Stimulated activated CD8-positive, alpha-beta memory T cell treated with anti-CD3 and anti-CD28 coated beads, Interleukin-4, amount 100 ng/mL, for 4 hours (primary cell): ENCODE results near the gene LPIN1.

ENCODE experiments used
- DNase-seq, 2 donors: peaks; one replicate each; pipeline ENCODE4 v3.0.0-alpha.2; 2020; ENCODE audit warnings: low read depth in 2 of 2, low spot score in 1 of 2

The LPIN1 gene

DNA sequence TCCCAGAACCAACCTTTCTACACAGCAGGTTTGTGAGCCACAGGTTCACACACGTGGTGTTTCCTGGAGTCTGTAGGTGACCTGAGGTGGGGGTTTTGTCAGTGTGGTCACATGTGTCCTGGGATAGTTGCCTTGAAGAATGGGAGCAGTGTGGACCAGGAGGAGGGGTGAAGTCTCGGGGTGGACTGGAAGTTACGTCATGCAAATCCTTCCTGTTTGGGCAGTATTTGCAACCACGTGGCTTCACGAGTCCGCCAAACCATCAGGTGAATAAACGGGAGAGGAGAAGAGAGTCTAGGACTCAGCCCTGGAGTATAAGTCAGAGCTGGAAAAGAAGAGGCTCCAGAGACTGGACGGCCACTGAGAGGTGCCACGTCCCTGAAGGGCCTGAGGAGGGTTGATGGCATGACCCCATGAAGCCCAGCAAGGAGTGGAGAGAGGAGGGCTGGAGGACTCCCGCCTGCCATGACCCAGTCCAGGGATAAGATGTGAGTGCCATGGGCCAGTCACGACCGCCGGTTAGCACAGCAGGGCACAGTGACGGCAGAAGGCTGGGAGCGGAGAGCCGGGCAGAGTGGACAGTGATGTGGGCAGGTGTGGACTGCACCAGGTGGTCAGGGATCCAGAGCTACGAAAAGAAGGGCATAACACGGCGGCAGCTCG is 16.5 kb downstream of the LPIN1 start:
- DNase-seq = no peak

- no peak for DNase-seq
Observed at GRCh38 chr2:11764359-11764758, 17.9 kb downstream of the LPIN1 start.

- DNase-seq = no peak
Observed at GRCh38 chr2:11764920-11765319, 18.5 kb downstream of the LPIN1 start.

- no peak for DNase-seq
Observed at GRCh38 chr2:11765501-11765900, 19.1 kb downstream of the LPIN1 start.

DNA sequence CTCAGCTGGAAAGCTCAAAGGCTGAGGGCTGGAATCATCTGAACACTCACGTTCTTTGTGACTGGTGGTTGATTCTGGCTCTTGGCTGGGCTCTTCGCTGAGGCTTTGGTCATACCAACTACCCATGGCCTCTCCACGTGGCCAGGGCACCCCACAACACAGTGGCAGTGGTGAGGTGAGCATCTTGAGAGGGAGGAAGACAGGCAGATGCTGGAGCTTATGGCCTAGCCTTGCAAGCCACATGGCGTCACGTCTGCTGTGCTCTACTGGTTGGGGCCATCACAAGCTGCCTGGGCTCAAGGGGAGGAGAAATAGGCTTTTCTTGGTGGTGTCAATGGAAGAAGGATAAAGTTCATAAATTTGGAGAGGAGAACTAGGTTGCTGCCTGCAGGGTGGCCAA is 19.6 kb downstream of the LPIN1 start:
- no peak for DNase-seq

DNA sequence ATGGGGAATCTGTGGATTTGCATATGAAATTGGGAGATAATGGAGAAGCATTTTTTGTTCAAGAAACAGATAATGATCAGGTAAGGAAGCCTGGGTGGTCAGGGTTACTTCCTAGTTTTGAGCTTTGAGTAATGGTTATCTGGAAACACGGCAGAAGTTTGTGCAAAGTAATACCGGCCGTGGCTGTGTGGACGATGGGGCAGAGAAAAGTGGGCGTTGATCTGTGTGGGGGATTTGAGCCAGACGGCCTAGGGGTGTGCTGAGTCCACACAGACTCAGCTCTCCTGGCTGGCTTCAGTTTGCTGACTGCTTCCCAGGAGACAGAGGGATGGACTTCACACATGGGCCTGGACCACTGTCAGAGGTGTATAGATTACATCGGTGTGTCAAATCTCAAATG is 21.3 kb downstream of the LPIN1 start:
- DNase-seq = no peak

- no peak for DNase-seq
Observed at GRCh38 chr2:11768946-11769345, 22.5 kb downstream of the LPIN1 start.

- DNase-seq = no peak
Observed at GRCh38 chr2:11769516-11769915, 23.1 kb downstream of the LPIN1 start.

DNA sequence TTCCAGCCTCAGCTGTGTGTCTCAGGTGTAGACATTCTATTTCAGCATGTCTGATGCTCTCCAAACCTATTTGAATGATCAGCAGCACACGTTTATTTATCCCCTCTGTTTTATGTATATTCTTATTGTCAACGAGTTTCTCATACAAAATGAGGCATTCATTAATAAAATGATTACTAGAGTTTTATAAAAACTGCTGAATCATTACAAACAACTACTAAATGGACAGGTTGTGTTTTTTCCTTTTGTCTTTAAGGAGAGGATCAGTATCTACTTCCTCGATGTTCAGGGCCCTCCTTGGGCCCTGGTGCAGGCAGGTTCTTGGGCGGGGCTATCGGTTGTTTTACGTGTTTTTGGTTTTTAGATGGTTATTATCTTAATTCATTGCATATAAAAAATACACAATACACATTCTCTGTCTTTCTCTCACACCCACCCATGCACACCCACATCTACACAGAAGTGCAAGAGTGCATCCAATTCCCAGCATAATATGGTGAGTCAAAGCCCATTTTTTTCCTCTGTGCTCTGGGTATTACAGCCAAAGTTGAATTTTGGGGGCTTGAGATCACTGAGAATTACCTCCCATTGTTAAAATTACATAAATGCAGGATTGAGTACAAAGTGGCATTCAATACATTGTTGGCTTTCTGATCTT is 24.2 kb downstream of the LPIN1 start:
- DNase-seq = no peak

DNA sequence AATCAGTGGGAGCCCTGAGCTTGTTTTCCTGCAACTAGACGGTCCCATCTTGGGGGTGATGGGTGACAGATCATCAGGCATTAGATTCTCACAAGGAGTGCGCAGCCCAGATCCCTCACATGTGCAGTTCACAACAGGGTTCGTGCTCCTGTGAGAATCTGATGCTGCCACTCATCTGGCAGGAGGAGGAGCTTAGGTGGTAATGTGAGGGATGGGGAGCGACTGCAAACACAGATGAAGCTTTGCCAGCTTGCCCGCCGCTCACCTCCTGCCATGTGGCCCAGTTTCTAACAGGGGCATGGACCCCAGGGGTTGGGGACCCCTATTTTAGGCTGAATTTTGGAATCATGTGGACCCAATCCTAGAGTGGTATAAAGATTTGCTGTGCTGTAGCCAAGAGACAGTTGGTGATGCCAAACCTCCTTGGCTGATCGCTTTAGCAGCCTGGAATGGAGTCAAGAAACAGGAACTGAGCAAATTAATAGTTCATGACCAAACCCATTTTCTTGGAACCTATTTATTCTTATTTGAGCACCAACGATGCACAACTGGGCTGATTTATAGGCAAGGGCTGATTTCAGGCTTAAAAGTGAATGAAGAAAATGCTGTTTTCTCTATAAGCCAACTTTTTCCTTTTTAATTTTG is 25.7 kb downstream of the LPIN1 start:
- no peak for DNase-seq

GRCh38 chr2:11773111-11773510 is 26.7 kb downstream of the LPIN1 start:
- DNase-seq = no peak

DNA sequence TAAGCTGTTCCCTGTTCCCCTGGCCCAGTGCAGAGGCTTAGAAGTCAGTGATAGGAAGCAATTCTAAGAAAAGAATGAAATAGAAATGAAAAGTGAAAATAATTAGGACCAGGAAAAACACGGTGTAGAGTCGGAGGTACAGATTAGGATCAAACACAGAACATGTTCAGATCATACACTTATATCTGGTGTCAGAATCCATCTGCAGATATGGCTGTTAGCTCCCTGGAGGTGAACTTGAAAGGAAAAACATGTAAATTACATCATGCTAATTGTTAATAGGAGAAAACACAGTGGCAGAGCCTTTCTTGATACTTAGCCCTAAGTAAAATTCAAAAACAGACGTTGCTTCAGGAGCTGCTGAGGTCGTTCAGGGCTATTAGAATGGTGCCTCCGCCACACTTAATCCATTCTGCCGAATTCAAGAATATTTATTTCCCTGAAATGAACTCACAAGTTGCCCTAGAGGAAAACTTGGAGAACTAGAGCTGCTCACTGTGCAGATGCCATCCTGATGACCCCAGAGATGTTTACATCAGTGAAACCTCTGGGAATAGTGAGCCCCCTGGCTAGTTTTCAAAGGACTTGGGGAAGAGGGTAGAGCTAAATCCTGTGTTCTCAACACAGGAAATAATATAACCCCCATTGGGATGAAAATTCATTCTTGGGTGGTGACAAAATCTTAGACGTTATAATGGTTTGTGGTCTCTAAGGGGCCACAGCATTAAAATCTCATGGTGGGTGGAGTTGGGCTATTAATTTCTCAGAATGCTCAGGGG is 27.5 kb downstream of the LPIN1 start:
- no peak for DNase-seq

GRCh38 chr2:11774600-11774999 is 28.2 kb downstream of the LPIN1 start:
- DNase-seq = no peak

DNA sequence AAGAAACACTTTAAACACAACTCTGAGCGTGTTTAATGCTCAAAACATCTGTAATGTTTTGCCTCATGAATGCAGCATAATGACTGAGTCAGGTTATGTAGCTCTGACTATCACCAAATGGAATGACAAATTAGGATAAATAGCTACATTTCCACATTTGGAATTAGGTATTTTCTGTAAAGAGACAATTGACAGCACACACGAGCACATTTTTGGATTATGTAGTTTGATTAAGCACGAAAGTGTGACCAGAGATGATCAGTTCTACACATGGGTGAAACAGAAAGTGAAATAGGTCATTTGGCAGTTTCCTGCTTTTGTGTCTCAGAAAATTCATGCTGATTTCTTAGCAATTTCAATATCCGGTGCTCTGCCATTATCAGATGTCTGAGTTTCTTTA is 29.0 kb downstream of the LPIN1 start:
- DNase-seq = no peak

DNA sequence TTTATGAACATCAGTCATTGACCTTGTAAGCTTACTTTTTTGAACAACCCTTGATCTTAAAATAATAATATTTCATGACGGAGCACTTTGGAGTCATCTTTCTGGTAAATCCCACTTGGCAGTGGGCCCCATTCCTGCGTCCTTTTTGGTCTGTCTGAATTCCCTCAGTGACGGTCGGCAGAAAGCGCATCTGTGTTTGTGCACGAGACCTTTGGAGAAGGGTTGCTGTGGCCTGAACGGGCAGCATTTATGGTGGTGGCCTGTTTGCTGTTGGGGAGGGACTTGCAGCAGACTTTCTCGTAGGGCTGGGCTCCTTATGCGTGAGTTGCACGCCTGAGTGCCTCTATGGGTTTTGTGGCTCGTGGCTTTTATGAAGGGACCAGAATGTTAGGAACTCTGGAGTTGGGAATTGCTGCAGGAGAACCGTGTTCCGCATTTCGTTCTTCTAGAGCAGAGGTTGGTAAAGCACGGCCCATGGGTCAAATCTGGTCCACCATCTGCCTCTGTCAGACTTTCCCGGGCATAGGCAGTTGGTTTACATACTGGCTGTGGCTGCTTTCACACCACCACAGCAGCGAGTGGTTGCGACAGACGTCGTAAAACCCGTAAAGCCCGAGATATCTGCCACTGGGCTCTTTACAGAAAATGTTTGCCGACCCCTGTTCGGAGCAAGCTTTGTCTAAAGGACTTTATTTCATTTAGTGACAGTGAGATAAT is 30.8 kb downstream of the LPIN1 start:
- no peak for DNase-seq

- no peak for DNase-seq
Observed at GRCh38 chr2:11777886-11778415, 31.5 kb downstream of the LPIN1 start.

- DNase-seq = no peak
Observed at GRCh38 chr2:11778416-11778815, 32.0 kb downstream of the LPIN1 start.

GRCh38 chr2:11778923-11779757 is 32.7 kb downstream of the LPIN1 start:
- peak; percentile 75 to 86 for DNase-seq

DNA sequence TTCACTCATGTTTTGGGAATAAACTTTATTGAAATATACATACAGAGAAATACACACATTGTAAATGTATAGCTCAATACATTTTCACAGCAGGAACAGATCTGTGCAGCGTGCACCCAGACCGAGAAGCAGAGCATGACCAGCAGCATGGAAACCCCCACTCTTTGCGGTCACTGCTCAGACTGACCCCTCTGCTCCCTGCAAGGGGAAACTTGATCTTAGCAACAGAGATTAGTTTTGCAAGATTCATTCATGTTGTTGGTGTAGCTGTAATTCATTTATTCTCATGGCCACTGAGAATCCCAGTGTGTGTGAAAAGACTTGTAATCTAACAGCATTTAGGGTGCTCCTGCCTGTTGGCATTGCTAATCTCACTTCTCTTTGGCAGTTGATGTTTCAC is 35.2 kb downstream of the LPIN1 start:
- DNase-seq = no peak

DNA sequence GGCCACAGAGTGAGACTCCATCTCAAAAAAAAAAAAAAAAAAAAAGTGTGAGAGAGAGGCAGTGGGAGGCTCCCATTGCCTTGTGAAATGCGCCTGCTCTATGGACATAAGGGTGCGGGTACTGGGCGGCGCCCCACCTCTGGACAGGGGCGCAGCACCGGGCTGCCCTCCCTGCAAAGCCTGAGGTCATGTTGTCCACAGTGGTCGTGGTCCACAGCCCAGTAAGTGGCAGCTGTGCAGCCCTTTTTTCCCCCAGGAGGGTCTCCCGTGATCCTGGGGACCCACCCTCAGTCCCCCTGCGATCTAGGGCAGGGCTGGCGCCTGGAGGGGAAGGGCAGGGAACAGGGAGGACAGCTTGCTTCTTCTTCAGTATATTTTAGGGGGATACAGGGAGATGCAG is 37.8 kb downstream of the LPIN1 start:
- DNase-seq = no peak
